Amygdala (tissue), 56 donors: ENCODE results near the gene MYMK.

Source experiments
- DNase-seq, 56 donors: peaks; one replicate each; lab custom pipeline; 2025; lab: John Stamatoyannopoulos, UW

The MYMK gene

GRCh38 chr9:133520121-133520835, 4.5 kb downstream of the MYMK start:
- DNase-seq = no peak

- DNase-seq = no peak
Measured at GRCh38 chr9:133519693-133520092, 5.1 kb downstream of the MYMK start.

DNA sequence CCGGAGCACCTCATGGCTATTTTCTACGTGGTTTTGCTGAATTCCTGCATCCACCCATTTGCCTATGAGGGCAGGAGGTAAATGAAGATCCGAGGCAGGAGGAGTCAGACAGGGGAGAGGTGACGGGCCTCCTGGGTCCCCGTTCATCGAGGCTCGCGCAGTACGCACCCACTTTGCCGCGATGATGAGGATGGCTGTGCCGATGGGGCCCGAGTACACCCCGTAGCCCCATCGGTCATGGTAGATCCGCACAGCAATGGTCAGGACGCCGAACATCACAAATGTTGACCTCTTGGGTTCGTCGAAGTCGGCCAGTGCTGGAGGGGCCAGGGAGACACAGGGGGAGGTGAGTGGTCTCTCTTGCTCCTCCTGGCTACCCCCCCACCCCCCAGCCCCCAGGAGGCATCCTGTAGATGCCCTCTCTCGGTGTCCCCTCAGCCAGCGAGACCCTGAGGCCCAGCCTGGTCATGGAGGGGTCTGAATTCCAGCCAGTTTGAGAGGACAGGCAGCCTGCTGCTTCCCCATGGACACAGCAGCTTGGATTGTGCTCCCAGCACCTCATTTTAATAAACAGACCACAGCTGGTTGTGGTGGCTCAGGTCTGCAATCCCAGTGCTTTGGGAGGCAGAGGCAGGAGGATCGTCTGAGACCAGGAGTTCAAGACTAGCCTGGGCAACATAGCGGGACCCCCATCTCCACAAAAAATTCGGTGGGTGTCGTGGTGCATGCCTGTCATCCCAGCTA, 5.9 kb downstream of the MYMK start:
- no peak for DNase-seq

DNA sequence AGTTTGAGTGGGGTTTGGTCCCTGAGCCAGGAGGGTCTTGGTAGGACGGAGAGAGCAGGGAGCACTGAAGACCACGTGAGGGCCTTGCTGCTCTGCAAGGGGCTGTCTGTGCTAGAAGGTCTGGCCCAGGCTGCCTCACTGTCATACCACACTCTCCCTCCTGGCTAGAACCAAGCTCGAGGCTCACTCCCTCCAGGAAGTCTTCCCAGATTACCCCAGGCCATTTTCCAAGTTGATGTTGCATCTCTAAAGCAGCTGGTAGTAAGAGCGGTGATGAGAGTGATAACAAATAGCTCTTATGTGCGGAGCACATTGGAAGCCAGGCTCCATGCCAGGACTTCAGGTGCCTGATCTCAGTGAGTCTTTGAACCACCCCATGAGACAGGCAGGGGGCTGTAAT, 6.6 kb downstream of the MYMK start:
- no peak for DNase-seq

DNA sequence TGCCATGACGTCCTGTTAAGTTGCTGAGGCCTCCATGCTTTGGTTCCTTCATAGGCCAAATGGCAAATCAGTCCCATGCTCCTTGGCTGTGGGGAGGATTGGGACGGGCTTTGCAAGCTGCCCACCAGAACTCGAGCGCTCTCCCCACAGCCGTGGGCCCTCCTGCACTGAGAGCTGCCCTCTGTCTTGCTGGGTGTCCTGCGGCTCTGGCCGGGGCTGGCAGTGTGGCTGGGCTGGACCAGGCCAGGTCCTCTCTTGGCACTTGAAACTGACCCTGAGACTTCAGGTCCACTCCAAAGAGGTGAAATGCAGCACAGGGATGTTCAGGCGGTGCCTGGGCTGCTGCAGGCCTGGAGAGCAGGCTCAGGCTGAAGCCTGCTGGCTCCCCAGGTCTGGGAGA, 7.0 kb downstream of the MYMK start:
- no peak for DNase-seq

- DNase-seq = no peak
Measured at GRCh38 chr9:133516961-133517350, 7.8 kb downstream of the MYMK start.

- no peak for DNase-seq
Measured at GRCh38 chr9:133516256-133516960, 8.4 kb downstream of the MYMK start.

- DNase-seq = no peak
Measured at GRCh38 chr9:133515615-133516255, 9.0 kb downstream of the MYMK start.

GRCh38 chr9:133515240-133515610, 9.5 kb downstream of the MYMK start:
- no peak for DNase-seq

DNA sequence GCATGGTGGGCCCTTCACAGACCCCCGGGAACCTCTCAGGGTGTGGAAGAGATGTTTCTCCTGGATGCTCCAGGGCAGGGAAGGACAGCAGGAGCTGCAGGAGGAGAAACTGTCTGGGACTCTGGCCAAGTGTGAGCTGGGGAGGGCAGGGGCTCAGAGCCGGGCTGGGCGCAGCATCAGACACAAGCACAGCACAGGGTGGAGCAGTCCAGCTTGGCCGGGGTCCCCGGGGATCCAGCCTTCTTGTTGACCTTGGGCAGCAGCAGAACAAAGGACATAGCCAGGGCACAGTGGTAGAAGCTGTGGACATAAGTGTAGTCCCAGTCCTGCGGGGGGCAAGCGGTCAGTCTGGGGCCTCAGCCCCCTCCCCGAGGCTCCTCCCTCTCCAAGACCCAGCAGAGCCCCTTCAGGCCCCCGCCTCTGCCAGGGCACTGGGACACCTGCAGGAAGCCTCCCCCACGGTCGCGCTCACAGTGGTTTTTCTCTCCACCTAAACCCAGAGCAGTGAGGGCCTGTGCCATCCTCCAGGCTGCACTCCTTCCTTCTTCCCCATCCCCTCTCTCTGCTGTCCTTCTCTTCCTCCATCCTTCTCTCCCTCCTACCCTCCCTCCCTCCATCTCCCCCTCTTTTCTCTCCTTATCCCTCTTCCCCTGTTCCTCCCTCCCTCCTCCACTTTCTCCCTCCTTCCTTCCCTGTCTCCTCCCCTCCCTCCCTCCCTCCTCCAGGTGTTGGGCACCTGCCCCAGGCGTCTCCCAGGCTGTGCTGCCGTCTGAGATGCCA, 10.1 kb downstream of the MYMK start:
- peak in 40 of 56 donors; percentile 9 to 81 (median 54) for DNase-seq

DNA sequence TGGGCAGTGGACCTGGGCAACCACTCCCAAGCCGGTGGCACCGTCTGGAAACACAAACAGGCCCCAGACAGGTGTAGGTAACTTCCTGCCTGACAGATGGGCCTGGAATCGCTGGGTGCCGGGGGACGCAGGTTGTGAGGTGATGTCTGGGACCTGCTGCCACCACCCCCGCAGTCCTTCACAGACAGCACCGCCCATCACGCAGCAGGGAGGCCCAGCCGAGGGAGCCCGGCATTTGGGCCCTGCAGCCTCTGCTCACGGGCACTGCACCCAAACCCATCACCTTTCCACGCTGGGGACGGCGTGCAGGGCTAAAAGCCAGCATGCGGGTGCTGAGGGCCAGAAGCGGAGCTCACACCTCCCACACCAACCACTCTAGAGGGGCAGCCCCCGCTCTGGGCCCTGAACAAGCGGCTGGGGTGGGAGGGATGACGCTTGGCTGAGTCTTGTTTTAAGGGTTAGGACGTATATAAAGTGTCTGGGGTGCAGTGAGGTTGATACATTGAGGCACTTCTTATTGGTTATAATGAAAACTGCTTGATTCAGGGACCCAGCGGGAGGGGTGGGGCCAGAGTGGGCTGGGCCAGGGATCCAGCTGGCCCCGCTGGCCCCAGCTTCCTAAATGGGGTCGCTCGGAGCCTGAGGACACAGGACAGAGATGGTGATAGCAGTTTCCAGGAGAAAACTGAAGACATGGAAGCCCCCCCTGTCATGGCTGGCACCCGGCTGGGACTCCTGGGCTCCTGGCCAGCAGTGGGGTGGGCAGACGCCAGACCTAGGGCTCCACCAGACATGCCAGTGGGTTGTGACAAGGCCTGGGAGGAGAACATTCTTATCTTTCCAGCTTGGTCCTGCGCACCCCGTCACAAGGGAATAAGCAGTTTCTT, 11.3 kb downstream of the MYMK start:
- DNase-seq = peak in 5 of 56 donors; percentile 11 to 31 (median 18)

DNA sequence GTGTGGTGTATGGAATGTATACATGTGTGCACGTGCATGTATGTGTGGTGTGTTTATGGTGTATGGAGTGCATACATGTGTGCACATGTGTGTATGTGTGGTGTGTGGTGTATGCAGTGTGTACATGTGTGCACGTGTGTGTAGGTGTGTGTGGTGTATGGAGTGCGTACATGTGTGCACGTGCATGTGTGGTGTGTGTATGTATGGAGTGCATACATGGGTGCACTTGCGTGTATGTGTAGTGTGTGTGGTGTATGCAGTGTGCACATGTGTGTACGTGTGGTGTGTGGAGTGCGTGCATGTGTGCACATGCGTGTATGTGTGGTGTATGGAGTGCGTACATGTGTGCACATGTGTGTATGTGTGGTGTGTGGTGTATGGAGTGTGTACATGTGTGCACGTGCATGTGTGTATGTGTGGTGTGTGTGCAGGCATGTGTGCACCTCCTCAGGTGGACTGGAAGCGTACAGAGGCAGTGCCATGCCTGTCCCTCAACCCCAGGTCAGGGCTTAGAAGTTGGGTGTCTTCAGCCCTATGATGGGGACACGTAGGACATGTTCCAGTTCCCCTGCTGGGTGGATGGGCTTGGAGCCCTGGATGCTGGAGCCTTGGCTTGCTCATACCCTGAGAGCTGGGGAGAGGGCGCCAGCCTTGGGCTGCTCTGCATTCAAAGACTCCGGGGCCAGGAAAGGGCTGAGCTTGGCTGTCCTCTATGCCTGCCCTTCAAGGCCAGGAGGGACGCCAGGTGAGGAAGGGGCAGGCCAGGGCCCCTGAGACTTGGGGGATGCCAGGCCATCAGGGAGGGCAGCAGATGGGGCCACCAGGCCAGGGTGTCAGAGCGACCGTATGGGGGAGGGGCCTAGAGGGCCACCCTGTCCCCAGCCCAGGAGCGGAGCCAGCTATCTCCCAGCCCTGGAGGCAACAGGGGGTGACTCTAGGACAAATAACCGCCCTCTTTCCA, 12.2 kb downstream of the MYMK start:
- no peak for DNase-seq

GRCh38 chr9:133511607-133512006, 13.2 kb downstream of the MYMK start:
- DNase-seq = no peak

GRCh38 chr9:133510926-133511505, 13.7 kb downstream of the MYMK start:
- DNase-seq = no peak

DNA sequence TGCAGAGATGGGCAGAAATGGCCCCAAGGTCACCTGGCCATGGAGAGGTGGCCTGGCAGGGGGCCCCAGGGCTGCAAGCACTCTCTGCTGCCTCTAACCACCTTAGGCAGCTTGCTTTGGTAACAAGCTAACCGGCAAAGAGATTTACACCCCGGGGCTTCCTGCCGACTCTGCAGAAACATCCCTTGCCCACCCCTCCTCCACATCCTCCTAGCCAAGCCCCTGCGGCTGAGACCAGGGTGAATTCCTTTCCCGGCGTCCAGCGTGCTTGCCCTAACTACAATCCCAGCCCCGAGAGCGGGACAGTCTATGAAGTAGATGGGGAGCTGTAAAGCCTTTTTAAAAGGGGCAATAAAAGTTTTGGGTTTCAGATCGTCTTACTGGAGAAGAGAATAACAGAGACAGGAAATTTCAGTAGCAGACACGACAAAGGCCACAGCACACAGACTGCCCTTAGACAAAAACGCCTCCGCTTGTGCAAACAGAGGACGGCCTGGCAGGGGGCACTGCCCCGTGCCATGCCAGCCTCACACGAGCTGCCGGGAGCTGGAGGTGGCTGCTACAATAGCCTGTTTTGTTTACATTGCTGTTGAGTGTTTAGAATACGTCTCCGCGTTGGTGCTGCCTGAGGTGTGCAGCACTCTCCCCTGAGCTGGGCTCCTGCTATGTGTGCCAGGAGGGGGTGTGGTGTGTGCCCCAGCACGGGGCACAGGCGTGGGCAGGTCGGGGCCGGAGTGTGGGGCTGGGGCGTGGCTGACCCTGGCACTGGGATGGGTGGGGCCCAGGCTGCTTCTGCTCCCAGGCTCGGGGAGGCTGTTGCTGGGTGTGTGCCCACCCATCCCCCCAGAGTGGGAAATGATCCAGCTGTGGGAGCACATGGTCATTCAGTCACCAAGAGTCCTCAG, 15.3 kb downstream of the MYMK start:
- DNase-seq = peak in 33 of 56 donors; percentile 12 to 74 (median 49)

DNA sequence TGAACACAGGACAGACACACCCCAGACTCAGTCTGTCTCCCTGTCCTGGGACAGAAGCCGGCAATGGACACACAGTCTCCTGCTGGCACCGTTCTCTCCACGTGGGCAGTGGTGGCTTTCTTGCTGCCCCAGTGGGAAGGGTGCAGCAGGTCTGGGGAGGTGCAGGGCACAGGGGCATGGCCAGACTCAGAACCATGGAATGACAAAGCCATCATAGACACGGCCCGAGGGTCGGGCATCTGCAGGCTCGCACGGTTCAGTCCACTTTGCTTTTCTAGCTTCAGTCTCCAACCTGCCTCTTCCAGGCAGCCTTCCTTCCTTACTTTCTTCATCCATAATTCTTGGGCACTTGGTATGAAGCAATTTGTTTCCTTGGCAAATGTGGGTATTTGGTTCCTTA, 16.7 kb downstream of the MYMK start:
- DNase-seq = no peak
